Muscle of leg (tissue), 16 donors: ENCODE measurements around the gene SP8. TPM values are rescaled to one million over a fixed set of nuclear protein-coding genes. Genes with fewer than 3 reads are reported as not detected.
"Not testable (repeated sequence)": the region's sequence is repeated elsewhere in the genome, so short reads cannot be mapped to it uniquely, and the experiment has no call there.

Experiments used
- DNase-seq: peaks from one replicate; pipeline ENCODE4 v3.0.0; 2013
- H3K27ac ChIP-seq: one replicate; pipeline ENCODE4 v1.5.1; 2013; ENCODE audit warnings: mild to moderate bottlenecking, low read length, control low read depth
- H3K27me3 ChIP-seq: one replicate; pipeline ENCODE4 v1.6.1; 2013; ENCODE audit warnings: low read length; ENCODE audit not compliant: control insufficient read depth, insufficient read depth
- H3K36me3 ChIP-seq: one replicate; pipeline ENCODE4 v1.6.1; 2013; ENCODE audit warnings: low read length; ENCODE audit not compliant: control insufficient read depth, insufficient read depth
- H3K4me1 ChIP-seq: one replicate; pipeline ENCODE4 v1.6.1; 2013; ENCODE audit warnings: low read length; ENCODE audit not compliant: control insufficient read depth, insufficient read depth
- H3K4me3 ChIP-seq: one replicate; pipeline ENCODE4 v1.5.1; 2013; ENCODE audit warnings: low read length, control low read depth
- H3K9me3 ChIP-seq: replicated peaks from 2 replicates; pipeline ENCODE4 v1.6.1; 2013; ENCODE audit warnings: low read depth, low read length; ENCODE audit not compliant: control insufficient read depth
- WGBS: methylation state at CpG from one replicate; pipeline ENCODE4 v1.1.5; 2013; ENCODE audit warnings: missing lambda C conversion rate; ENCODE audit not compliant: insufficient coverage; 5-methylcytosine and 5-hydroxymethylcytosine counted together
- long read RNA-seq, 11 donors: transcript quantifications; one replicate each; lab custom pipeline, GENCODE V29; 2026
- polyA plus RNA-seq, 8 donors: library from polyadenylated mRNA; unstranded; fragments of 120-200 nt; gene quantifications; one replicate each; pipeline versions ENCODE4 v1.2.1 to v1.2.3, GENCODE V29; 2013; ENCODE audit warnings: inconsistent platforms in 1 of 8, low replicate concordance in 1 of 8; ENCODE audit not compliant: insufficient read length in 8 of 8, insufficient read depth in 1 of 8
- total RNA-seq: library from RNA; stranded (reverse); fragments of 120-200 nt; gene quantifications from one replicate; pipeline ENCODE4 v1.2.4, GENCODE V29; 2013

Gene SP8
- total RNA-seq (not detected), polyA plus RNA-seq (under 1 TPM in 2 of 8 donors, not detected in 6; 0.08 to 0.13 TPM)
- long read RNA-seq, donor 1 = 0 reads
- long read RNA-seq, donor 2 = 0 reads
- long read RNA-seq, donor 3 = 0 reads
- long read RNA-seq, donor 4 = 0 reads
- long read RNA-seq, donor 5 = 0 reads
- long read RNA-seq, donor 6 = 0 reads
- long read RNA-seq, donor 7 = 0 reads
- long read RNA-seq, donor 8 = 0 reads
- long read RNA-seq, donor 9 = 0 reads
- long read RNA-seq, donor 10 = 0 reads
- long read RNA-seq, donor 11 = 0 reads

DNA sequence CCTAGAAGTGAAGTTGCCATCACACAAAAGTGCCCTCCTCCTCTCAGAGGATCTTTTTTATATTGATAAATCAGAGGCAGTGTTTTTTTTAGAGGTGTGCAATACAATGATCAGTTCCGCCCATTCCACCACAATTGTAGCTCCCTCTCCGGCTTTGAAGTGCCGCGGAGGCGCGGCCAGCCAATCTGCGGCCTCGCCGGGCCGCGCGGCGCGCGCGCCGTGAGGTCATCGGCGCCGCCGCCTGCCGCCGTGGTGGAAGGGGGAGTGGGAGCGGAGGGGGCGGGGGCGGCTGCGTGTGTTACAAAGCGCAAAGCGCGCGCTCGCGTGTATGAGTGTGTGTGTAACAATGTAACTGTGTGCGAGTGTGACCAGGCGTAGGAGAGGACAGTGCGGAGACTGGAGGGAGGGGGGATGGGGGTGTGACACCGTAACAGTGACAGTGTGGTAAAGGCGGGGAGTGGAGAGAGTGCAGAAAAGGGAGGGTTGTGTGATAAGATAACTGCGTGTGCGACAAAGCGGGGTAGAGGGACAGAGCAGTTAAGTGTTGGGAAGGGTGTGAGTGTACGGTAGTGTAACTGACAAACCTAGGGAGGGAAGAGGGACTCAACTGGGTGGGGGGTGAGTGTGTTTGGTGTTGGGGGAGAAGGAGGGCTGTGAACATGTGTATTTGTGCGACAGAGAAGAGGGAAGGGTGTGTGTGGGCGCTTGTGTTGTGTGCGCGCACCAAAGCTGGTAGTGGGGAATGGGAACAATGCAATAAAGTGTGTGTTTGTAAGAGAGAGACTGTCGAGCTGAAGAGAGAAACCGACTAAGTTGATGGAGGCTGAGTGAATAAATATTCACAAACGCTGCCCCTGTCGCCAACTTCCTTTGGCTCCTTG lies at the start of gene SP8:
Gene SP8 (minus strand): TSS at position 108 of the 881 bp plus-strand sequence. CDS start 88 bp downstream, at position 20.
- Histone ChIP-seq H3K36me3 (no peaks in the 10 kb centered on the region), H3K27ac (no peak within 1 kb of the TSS), H3K9me3 (no peaks in the 10 kb centered on the region), H3K4me3 (peak within 1 kb of the TSS; percentile 19), H3K4me1 (peaks cover 33% of the 10 kb centered on the region), H3K27me3 (peaks cover 72% of the 10 kb centered on the region)
- 2% methylated on average over 41 of the region's 50 CpGs for WGBS
- DNase-seq = no peak

DNA sequence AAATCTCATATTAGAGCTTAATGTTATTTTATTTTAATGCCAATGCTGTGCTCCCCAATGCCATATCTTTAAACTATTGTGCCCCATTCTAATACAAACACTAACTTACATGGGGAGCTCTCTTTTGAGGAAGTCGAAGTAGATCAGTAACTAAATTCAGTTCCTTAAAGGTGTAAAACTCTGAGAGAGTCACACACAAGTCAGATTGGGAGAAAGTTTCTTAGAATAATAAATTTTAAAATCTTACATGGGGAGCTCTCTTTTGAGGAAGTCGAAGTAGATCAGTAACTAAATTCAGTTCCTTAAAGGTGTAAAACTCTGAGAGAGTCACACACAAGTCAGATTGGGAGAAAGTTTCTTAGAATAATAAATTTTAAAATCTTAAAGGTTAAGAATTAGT lies 49.7 kb upstream of the SP8 start:
- not testable (repeated sequence) for H3K36me3 ChIP-seq, H3K4me3 ChIP-seq, H3K9me3 ChIP-seq, H3K4me1 ChIP-seq, H3K27me3 ChIP-seq, DNase-seq, H3K27ac ChIP-seq
- no CpG with 5 or more reads among the region's 2 CpGs for WGBS

DNA sequence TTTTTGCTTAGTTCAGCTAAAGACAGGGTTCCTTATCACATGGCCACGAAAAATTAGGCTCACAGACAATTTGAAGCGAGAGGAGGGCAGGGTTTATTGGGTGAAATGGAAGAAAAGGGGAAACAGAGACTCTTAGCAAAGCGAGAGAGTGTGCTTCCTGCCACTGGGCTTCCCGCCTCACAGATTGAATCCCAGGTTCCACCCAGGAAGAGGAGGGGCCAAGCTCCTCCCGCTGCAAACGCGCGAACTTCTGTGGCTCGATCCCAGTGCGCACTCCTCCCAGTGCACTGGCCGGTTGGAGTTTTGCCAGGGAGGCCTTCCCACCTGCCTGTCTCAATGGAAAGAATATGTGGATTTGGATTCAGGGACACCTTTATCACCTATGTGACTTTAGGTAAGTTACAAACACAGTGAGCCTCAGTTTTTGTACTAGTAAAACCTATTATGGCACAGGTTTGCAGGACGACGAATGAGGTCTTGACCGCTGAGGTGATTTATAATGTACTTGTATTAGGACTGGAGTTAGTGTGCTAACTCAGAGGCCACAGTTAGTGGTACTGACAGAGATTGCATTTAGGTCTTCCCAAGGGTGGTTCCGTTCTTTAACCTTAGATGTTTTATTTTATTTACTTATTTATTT lies 48.5 kb upstream of the SP8 start:
- H3K27me3 ChIP-seq = no peaks in the 10 kb centered on the region
- no peaks in the 10 kb centered on the region for H3K36me3 ChIP-seq
- no peak overlapping the region for H3K27ac ChIP-seq
- no peak for DNase-seq
- H3K9me3 ChIP-seq = no peaks in the 10 kb centered on the region
- WGBS = 83% methylated on average over 5 of the region's 15 CpGs
- no peak overlapping the region for H3K4me3 ChIP-seq
- H3K4me1 ChIP-seq = no peaks in the 10 kb centered on the region

DNA sequence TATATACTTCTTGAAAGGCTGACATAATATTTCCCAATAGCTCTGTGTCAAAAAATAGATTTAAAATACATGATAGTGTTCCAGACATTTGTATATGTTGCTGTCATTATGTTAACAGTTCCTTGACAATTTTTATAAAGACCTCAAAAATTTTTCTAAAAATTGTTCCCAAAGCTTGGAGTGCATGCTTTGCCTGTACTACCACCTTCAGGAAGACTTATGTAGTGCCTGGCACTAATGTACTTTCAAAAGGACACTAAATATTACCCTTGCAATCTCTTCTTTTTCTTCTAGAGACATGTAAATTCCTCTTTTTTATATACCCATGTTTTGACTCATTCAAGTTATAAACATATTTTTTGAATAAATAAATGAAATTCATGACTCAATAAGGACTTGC lies 48.0 kb upstream of the SP8 start:
- no peak for DNase-seq
- Histone ChIP-seq H3K27me3 (no peaks in the 10 kb centered on the region), H3K4me3 (no peak overlapping the region), H3K4me1 (no peaks in the 10 kb centered on the region), H3K9me3 (no peaks in the 10 kb centered on the region), H3K36me3 (no peaks in the 10 kb centered on the region), H3K27ac (no peak overlapping the region)

DNA sequence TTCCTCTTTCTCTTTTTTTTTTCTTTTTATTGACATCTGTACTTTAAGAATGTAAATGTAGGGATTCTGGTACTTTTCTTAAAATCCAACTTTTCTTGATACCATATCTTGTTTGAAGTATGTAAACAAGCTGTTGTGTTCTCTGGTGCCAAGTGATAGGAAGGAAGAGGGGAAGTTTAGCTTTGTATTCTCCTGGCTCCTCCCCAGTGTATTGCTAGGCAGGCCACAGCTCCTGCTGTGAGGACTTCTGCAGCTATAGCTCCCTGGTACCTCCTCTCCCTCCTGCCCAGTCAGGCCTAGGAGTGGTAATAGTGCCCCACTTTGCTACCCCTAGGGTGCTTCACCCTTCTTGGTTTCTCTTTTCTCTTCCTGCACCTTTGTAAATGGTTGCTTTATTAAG lies 45.3 kb upstream of the SP8 start:
- Histone ChIP-seq H3K27me3 (no peaks in the 10 kb centered on the region), H3K4me1 (no peaks in the 10 kb centered on the region), H3K4me3 (no peak overlapping the region), H3K36me3 (no peaks in the 10 kb centered on the region), H3K9me3 (no peaks in the 10 kb centered on the region), H3K27ac (no peak overlapping the region)
- DNase-seq = no peak

DNA sequence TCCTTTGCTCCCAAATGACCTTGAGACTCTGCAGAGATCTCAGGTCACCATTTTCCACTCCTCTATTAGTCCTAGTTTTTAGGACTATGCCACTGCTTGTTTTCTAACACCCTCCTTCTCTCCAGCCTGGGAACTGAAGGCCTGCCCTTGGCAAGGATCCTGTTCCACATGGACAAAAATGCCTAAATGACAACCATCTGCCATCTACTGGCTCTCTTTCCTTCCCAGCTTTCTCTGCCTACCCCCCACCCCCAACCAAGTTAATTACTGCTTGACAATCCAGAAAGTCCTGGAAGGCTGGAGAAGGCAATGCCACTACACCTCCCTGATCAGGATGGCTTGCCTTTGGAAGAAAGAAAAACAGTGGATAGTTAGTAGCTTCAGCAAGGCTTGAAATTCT lies 44.8 kb upstream of the SP8 start:
- Histone ChIP-seq H3K4me3 (no peak overlapping the region), H3K27ac (no peak overlapping the region), H3K4me1 (no peaks in the 10 kb centered on the region), H3K36me3 (no peaks in the 10 kb centered on the region), H3K9me3 (no peaks in the 10 kb centered on the region), H3K27me3 (peaks cover 2% of the 10 kb centered on the region)
- no peak for DNase-seq

DNA sequence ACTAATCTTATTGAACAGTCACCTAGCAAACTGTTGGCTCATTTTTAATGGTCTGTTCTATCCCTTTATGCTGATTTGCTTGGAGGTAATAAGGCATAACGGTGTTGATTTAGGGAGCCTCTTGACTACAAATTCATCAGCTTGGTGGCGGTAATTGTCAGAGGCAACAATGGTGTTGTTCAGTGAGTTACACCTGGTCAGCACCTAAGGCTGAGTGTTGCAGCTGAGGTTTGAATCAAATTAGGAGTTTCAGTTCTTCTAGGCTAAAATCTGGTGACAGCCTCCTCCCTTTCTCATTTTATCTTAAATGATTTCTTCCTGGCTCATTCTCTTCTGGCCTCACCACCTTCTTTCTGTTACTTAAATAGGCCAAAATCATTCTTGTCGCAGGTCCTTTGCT lies 42.3 kb upstream of the SP8 start:
- no peak overlapping the region for H3K27ac ChIP-seq
- DNase-seq = no peak
- H3K9me3 ChIP-seq = no peaks in the 10 kb centered on the region
- no peak overlapping the region for H3K4me3 ChIP-seq
- peaks cover 3% of the 10 kb centered on the region for H3K27me3 ChIP-seq
- no peaks in the 10 kb centered on the region for H3K36me3 ChIP-seq
- H3K4me1 ChIP-seq = no peaks in the 10 kb centered on the region
- WGBS = 80% methylated on average over 3 of the region's 3 CpGs

DNA sequence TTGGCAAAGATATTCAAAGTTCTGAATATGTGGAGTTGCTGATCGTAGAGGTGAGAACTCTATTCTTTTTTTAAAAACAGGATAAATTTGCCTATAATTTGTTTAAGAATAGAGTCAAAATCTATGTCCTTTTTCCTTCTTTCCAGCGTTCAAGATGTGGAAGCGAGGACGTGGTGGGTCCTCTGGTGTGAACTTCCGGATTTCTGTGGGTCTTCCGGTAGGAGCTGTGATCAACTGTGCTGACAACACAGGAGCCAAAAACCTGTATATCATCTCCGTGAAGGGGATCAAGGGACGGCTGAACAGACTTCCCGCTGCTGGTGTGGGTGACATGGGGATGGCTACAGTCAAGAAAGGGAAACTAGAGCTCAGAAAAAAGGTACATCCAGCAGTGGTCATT lies 40.5 kb upstream of the SP8 start:
- no peaks in the 10 kb centered on the region for H3K9me3 ChIP-seq
- H3K27me3 ChIP-seq = peaks cover 3% of the 10 kb centered on the region
- no peak for DNase-seq
- WGBS = 81% methylated on average over 7 of the region's 9 CpGs
- H3K36me3 ChIP-seq = no peaks in the 10 kb centered on the region
- no peak overlapping the region for H3K4me3 ChIP-seq
- H3K4me1 ChIP-seq = no peaks in the 10 kb centered on the region
- no peak overlapping the region for H3K27ac ChIP-seq

DNA sequence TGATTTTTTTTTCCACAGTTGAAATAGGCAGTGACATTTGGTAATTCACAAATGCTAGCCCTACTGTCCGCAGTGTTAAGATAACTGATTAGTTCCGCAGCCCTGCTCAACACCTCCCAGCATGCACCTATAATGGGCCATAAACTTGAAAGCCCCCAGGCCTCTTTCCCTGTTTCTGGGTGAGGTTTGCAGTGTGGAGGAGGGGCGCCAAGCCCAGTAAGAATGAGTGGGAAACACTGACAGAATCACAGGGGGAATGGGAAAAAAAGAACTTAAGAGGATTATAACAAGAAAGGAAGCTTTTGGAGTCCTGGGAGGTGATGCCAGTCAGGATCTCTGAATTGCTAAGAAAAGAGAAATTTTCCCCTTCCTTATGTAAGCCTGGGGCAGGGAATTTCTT lies 39.6 kb upstream of the SP8 start:
- DNase-seq = no peak
- no CpG with 5 or more reads among the region's 3 CpGs for WGBS
- Histone ChIP-seq H3K4me1 (no peaks in the 10 kb centered on the region), H3K9me3 (no peaks in the 10 kb centered on the region), H3K4me3 (no peak overlapping the region), H3K36me3 (no peaks in the 10 kb centered on the region), H3K27ac (no peak overlapping the region), H3K27me3 (peaks cover 3% of the 10 kb centered on the region)

DNA sequence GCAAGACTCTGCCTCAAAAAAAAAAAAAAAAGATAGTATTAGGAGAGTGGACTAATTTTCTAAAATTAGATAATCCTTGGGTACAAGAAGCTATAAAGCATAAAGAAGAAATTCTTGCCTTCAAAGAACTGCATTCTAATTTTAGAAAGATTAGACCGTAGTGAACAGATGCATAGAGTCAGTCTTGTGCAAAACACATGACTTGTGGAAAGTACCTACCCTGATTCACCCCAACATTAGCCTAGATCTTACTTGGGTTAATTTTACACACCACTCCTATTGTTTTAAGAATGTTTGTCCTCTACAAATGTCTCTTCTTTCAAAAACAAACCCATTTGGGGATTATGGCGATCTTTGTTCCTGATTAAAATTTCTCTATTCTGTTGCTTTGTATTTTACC lies 38.9 kb upstream of the SP8 start:
- Histone ChIP-seq H3K27ac (no peak overlapping the region), H3K27me3 (peaks cover 3% of the 10 kb centered on the region), H3K36me3 (no peaks in the 10 kb centered on the region), H3K4me3 (no peak overlapping the region), H3K9me3 (no peaks in the 10 kb centered on the region), H3K4me1 (no peaks in the 10 kb centered on the region)
- DNase-seq = no peak
- 50% methylated on average over 1 of the region's 2 CpGs for WGBS
